ENCODE measurements around the gene SGIP1. TPM values are rescaled to one million over a fixed set of nuclear protein-coding genes. Genes with fewer than 3 reads are reported as not detected.

SGIP1 gene
- total RNA-seq, 3 donors from 2014 or later = 3.1 to 6.6 (median 3.5) TPM

- Histone ChIP-seq H3K36me3 (no peaks in the 10 kb centered on the region), H3K4me1 (no peaks in the 10 kb centered on the region), H3K27me3 (no peaks in the 10 kb centered on the region), H3K27ac (no peak overlapping the region), H3K4me3 (no peak overlapping the region), H3K9me3 (no peaks in the 10 kb centered on the region)
- DNase-seq (ENCODE audit: low spot score in 2 of 2) = no peak
- intact Hi-C loops (cut with DNase I; ENCODE audit: low total_unique reads) = no loop called here
- TF ChIP-seq POLR2A (IDR thresholded peaks at IDR 0.05) (no peak), POLR2AphosphoS5 (IDR thresholded peaks at IDR 0.05) (no peak), CTCF (IDR thresholded peaks at IDR 0.05) (no peak)
Measured at GRCh38 chr1:66526991-66527390, 7.0 kb upstream of the SGIP1 start.

GRCh38 chr1:66527686-66528085, 6.3 kb upstream of the SGIP1 start:
- intact Hi-C loops (cut with DNase I; ENCODE audit: low total_unique reads) = no loop called here
- TF ChIP-seq POLR2AphosphoS5 (IDR thresholded peaks at IDR 0.05) (no peak), CTCF (IDR thresholded peaks at IDR 0.05) (no peak), POLR2A (IDR thresholded peaks at IDR 0.05) (no peak)

GRCh38 chr1:66528580-66528979, 5.4 kb upstream of the SGIP1 start:
- no peak for TF ChIP-seq POLR2AphosphoS5 (IDR thresholded peaks at IDR 0.05)
- TF ChIP-seq POLR2A (IDR thresholded peaks at IDR 0.05) = no peak
- no peak for TF ChIP-seq CTCF (IDR thresholded peaks at IDR 0.05)
- intact Hi-C loops (cut with DNase I; ENCODE audit: low total_unique reads) = no loop called here
- Histone ChIP-seq H3K4me1 (no peaks in the 10 kb centered on the region), H3K4me3 (no peak overlapping the region), H3K36me3 (no peaks in the 10 kb centered on the region), H3K27me3 (no peaks in the 10 kb centered on the region), H3K27ac (no peak overlapping the region), H3K9me3 (no peaks in the 10 kb centered on the region)
- no peak for DNase-seq (ENCODE audit: low spot score in 2 of 2)

More at GRCh38 chr1:66527686-66528085, 6.3 kb upstream of the SGIP1 start:
- DNase-seq (ENCODE audit: low spot score in 2 of 2) = no peak
- H3K27ac ChIP-seq = no peak overlapping the region
- H3K4me3 ChIP-seq = no peak overlapping the region
- no peaks in the 10 kb centered on the region for H3K4me1 ChIP-seq
- H3K9me3 ChIP-seq = no peaks in the 10 kb centered on the region
- H3K27me3 ChIP-seq = no peaks in the 10 kb centered on the region
- H3K36me3 ChIP-seq = no peaks in the 10 kb centered on the region

GRCh38 chr1:66532214-66532613, 1.7 kb upstream of the SGIP1 start:
- intact Hi-C loops (cut with DNase I; ENCODE audit: low total_unique reads) = no loop called here
- DNase-seq (ENCODE audit: low spot score in 2 of 2) = no peak
- Histone ChIP-seq H3K4me3 (no peak overlapping the region), H3K27ac (peak overlapping the region in 1 of 2 donors; percentile 62), H3K9me3 (no peaks in the 10 kb centered on the region), H3K27me3 (no peaks in the 10 kb centered on the region), H3K36me3 (no peaks in the 10 kb centered on the region), H3K4me1 (no peaks in the 10 kb centered on the region)
- no peak for TF ChIP-seq POLR2A (IDR thresholded peaks at IDR 0.05)
- TF ChIP-seq CTCF (IDR thresholded peaks at IDR 0.05) = no peak
- no peak for TF ChIP-seq POLR2AphosphoS5 (IDR thresholded peaks at IDR 0.05)

- intact Hi-C loops (cut with DNase I; ENCODE audit: low total_unique reads) = no loop called here
- no peak for DNase-seq (ENCODE audit: low spot score in 2 of 2)
Measured at GRCh38 chr1:66532798-66533783, 862 bp upstream of the SGIP1 start.

More at GRCh38 chr1:66532798-66533783, 862 bp upstream of the SGIP1 start:
- H3K36me3 ChIP-seq = no peaks in the 10 kb centered on the region
- TF ChIP-seq CTCF (IDR thresholded peaks at IDR 0.05) (no peak), POLR2AphosphoS5 (IDR thresholded peaks at IDR 0.05) (no peak), POLR2A (IDR thresholded peaks at IDR 0.05) (no peak)
- peak overlapping the region; percentile 41 to 64 (median 56) for H3K4me3 ChIP-seq
- no peaks in the 10 kb centered on the region for H3K27me3 ChIP-seq
- peak overlapping the region; percentile 62 to 65 for H3K27ac ChIP-seq
- no peaks in the 10 kb centered on the region for H3K9me3 ChIP-seq
- H3K4me1 ChIP-seq = no peaks in the 10 kb centered on the region
